ENCODE data around the gene GSG1L2. TPM values are rescaled to one million over a fixed set of nuclear protein-coding genes. Genes with fewer than 3 reads are reported as not detected.

The GSG1L2 gene
- total RNA-seq, 1 donor from 2014 or later: not detected

- no peak overlapping the region for H3K27ac ChIP-seq (ENCODE audit: low read depth, low read length)
- Mint-ChIP-seq H3K27ac (ENCODE audit: unreplicated experiment) (peak overlapping the region; percentile 73), H3K9me3 (ENCODE audit: unreplicated experiment) (peaks cover 4% of the 10 kb centered on the region), H3K4me1 (ENCODE audit: low read depth, unreplicated experiment) (peaks cover 36% of the 10 kb centered on the region), H3K4me3 (ENCODE audit: unreplicated experiment) (no peak overlapping the region), H3K36me3 (ENCODE audit: low read depth, unreplicated experiment) (no peaks in the 10 kb centered on the region), H3K27me3 (ENCODE audit: low read depth, unreplicated experiment) (no peaks in the 10 kb centered on the region)
- TF ChIP-seq, protein P1, sequence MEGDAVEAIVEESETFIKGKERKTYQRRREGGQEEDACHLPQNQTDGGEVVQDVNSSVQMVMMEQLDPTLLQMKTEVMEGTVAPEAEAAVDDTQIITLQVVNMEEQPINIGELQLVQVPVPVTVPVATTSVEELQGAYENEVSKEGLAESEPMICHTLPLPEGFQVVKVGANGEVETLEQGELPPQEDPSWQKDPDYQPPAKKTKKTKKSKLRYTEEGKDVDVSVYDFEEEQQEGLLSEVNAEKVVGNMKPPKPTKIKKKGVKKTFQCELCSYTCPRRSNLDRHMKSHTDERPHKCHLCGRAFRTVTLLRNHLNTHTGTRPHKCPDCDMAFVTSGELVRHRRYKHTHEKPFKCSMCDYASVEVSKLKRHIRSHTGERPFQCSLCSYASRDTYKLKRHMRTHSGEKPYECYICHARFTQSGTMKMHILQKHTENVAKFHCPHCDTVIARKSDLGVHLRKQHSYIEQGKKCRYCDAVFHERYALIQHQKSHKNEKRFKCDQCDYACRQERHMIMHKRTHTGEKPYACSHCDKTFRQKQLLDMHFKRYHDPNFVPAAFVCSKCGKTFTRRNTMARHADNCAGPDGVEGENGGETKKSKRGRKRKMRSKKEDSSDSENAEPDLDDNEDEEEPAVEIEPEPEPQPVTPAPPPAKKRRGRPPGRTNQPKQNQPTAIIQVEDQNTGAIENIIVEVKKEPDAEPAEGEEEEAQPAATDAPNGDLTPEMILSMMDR (IDR thresholded peaks at IDR 0.05; ENCODE audit: insufficient read depth, low read depth, low read length): no peak
- no peak for TF ChIP-seq EZH2 (IDR thresholded peaks at IDR 0.05; ENCODE audit: insufficient read depth, low read length)
- no peaks in the 10 kb centered on the region for H3K9me3 ChIP-seq (ENCODE audit: insufficient read depth, low read depth, low read length)
- H3K4me3 ChIP-seq (ENCODE audit: insufficient read depth, low read depth, low read length): no peak overlapping the region
- H3K4me2 ChIP-seq (ENCODE audit: low read length): no peak overlapping the region
- no peak for DNase-seq (ENCODE audit: low read depth)
- no peaks in the 10 kb centered on the region for H3K79me2 ChIP-seq (ENCODE audit: insufficient read depth, low read length)
- H3K27me3 ChIP-seq (ENCODE audit: insufficient read depth, low read length): no peaks in the 10 kb centered on the region
- no peak overlapping the region for H2AFZ ChIP-seq (ENCODE audit: low read depth, low read length)
- no peaks in the 10 kb centered on the region for H3K36me3 ChIP-seq (ENCODE audit: insufficient read depth, low read length)
- FAIRE-seq: no peak
- H3K4me1 ChIP-seq (ENCODE audit: insufficient read depth, low read length): peaks cover 25% of the 10 kb centered on the region
- H4K20me1 ChIP-seq (ENCODE audit: insufficient read depth, low read length): no peaks in the 10 kb centered on the region
- H3K9ac ChIP-seq (ENCODE audit: low read length): no peak overlapping the region
These were observed 17.6 kb upstream of the GSG1L2 start for GRCh38 chr17:9839433-9839832.

GRCh38 chr17:9837551-9838471 lies 15.9 kb upstream of the GSG1L2 start:
- no peaks in the 10 kb centered on the region for H3K36me3 Mint-ChIP-seq (ENCODE audit: low read depth, unreplicated experiment)
- Histone ChIP-seq H3K79me2 (ENCODE audit: insufficient read depth, low read length) (no peaks in the 10 kb centered on the region), H3K27me3 (ENCODE audit: insufficient read depth, low read length) (no peaks in the 10 kb centered on the region), H4K20me1 (ENCODE audit: insufficient read depth, low read length) (no peaks in the 10 kb centered on the region), H3K36me3 (ENCODE audit: insufficient read depth, low read length) (no peaks in the 10 kb centered on the region), H2AFZ (ENCODE audit: low read depth, low read length) (no peak overlapping the region), H3K4me3 (ENCODE audit: insufficient read depth, low read depth, low read length) (no peak overlapping the region), H3K4me2 (ENCODE audit: low read length) (peak overlapping the region; percentile 35), H3K4me1 (ENCODE audit: insufficient read depth, low read length) (peaks cover 25% of the 10 kb centered on the region), H3K27ac (ENCODE audit: low read depth, low read length) (peak overlapping the region; percentile 2), H3K9me3 (ENCODE audit: insufficient read depth, low read depth, low read length) (no peaks in the 10 kb centered on the region), H3K9ac (ENCODE audit: low read length) (peak overlapping the region; percentile 2)
- no peak for TF ChIP-seq EZH2 (IDR thresholded peaks at IDR 0.05; ENCODE audit: insufficient read depth, low read length)
- TF ChIP-seq, protein P1 (IDR thresholded peaks at IDR 0.05; ENCODE audit: insufficient read depth, low read depth, low read length): no peak
- H3K27ac Mint-ChIP-seq (ENCODE audit: unreplicated experiment): peak overlapping the region; percentile 13
- peaks cover 34% of the 10 kb centered on the region for H3K4me1 Mint-ChIP-seq (ENCODE audit: low read depth, unreplicated experiment)
- DNase-seq (ENCODE audit: low read depth): peak; percentile 86
- H3K9me3 Mint-ChIP-seq (ENCODE audit: unreplicated experiment): peaks cover 13% of the 10 kb centered on the region
- no peaks in the 10 kb centered on the region for H3K27me3 Mint-ChIP-seq (ENCODE audit: low read depth, unreplicated experiment)
- peak; percentile 73 for FAIRE-seq
- no peak overlapping the region for H3K4me3 Mint-ChIP-seq (ENCODE audit: unreplicated experiment)

DNA sequence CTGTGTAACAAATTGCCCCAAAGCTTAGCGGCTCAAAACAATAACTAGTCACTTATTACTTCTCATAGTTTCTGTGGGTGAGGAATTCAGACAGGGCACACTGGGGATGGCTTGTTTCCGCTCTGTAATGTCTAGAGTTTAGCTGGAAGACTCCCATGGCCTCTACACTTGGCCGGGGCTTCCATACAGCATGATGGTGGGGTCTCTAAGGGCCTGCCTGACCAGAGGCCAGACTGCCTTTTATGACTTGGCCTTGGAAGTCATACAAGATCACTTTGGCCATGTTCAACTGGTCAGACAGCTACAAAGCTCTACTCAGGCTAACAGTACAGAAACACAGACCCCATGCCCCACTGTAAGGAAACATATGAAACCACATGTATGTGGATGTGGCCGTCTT lies 12.0 kb upstream of the GSG1L2 start:
- Mint-ChIP-seq H3K9me3 (ENCODE audit: unreplicated experiment) (peaks cover 13% of the 10 kb centered on the region), H3K36me3 (ENCODE audit: low read depth, unreplicated experiment) (no peaks in the 10 kb centered on the region), H3K27me3 (ENCODE audit: low read depth, unreplicated experiment) (peaks cover 6% of the 10 kb centered on the region), H3K27ac (ENCODE audit: unreplicated experiment) (no peak overlapping the region), H3K4me1 (ENCODE audit: low read depth, unreplicated experiment) (peaks cover 28% of the 10 kb centered on the region), H3K4me3 (ENCODE audit: unreplicated experiment) (no peak overlapping the region)
- DNase-seq (ENCODE audit: low read depth): no peak
- Histone ChIP-seq H3K79me2 (ENCODE audit: insufficient read depth, low read length) (no peaks in the 10 kb centered on the region), H3K9ac (ENCODE audit: low read length) (no peak overlapping the region), H2AFZ (ENCODE audit: low read depth, low read length) (no peak overlapping the region), H3K9me3 (ENCODE audit: insufficient read depth, low read depth, low read length) (no peaks in the 10 kb centered on the region), H3K4me1 (ENCODE audit: insufficient read depth, low read length) (peaks cover 17% of the 10 kb centered on the region), H3K27me3 (ENCODE audit: insufficient read depth, low read length) (no peaks in the 10 kb centered on the region), H3K4me3 (ENCODE audit: insufficient read depth, low read depth, low read length) (no peak overlapping the region), H3K27ac (ENCODE audit: low read depth, low read length) (no peak overlapping the region), H3K4me2 (ENCODE audit: low read length) (no peak overlapping the region), H4K20me1 (ENCODE audit: insufficient read depth, low read length) (no peaks in the 10 kb centered on the region), H3K36me3 (ENCODE audit: insufficient read depth, low read length) (no peaks in the 10 kb centered on the region)
- TF ChIP-seq, protein P1 (IDR thresholded peaks at IDR 0.05; ENCODE audit: insufficient read depth, low read depth, low read length): no peak
- no peak for TF ChIP-seq EZH2 (IDR thresholded peaks at IDR 0.05; ENCODE audit: insufficient read depth, low read length)
- no peak for FAIRE-seq
